Inflammatory macrophage treated with lipopolysaccharide for 1 hour (primary cell): ENCODE data around the gene THSD7A.

Experiments
- DNase-seq, 2 donors: peaks; one replicate each; pipeline ENCODE4 v3.0.0-alpha.2; 2020 to 2022

THSD7A gene

DNA sequence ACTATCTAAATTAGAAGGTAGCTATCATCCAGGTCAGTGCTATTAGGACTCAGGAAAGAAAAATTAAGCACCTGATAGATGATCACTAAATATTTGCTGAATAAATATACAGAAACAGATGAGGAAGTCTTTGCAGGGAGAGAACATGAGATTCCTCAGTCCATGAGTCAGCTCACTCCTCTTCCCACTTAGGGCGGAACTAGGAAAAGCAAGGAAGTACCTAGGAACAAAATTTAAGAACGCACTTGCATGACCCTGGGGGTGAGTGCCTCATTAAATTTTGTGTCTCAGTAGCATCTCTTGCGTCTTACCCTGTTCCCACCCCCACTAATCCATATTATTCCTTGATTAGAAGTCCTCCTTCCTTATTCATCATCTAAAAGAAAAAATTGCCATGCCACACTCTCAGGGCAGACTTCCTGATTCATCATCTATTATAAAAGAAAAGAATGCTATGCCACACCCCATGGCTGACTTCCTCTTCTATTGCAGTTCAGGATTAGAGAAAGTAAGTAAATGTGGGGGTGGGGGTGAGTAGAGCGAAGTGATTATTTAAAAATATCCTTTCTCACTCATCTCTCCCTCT lies 208.8 kb downstream of the THSD7A start:
- no peak for DNase-seq

DNA sequence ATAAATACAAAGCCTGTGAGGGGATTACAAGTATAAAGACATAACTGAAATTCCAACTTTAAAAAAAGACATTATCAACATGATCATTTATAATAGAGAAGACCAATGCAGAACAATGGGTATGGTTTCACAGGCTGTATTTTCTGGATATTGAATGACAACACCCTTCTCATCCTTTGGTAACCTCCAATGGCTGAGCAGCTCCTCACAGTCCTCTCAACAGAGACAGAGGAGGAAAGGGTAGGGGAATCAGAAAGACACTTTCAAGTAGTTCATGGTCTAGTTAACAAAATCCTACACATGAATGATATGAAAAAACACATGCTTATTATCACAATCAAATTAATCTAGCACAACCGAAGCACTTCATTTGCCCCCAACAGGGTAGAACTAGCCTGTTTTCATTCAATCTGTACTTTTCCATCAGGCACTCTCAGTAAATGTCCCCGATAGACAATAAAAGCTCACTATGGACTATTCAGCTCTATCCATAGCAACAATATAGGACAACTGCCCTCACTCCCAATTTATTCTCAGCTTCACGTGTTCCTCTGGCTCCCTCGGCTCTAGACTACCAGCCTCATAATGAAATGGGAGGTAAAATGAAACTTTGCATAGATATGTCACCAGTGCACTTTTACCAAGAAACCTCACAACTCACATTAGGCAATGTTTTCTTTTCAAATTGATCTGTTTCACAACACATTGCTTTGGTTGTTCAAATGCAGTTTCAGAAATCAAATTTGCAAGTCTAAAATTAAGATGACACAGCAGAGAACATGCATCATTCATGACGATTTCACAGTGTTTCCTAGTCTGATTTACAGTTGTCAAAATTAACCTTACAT lies 211.4 kb downstream of the THSD7A start:
- DNase-seq = no peak

DNA sequence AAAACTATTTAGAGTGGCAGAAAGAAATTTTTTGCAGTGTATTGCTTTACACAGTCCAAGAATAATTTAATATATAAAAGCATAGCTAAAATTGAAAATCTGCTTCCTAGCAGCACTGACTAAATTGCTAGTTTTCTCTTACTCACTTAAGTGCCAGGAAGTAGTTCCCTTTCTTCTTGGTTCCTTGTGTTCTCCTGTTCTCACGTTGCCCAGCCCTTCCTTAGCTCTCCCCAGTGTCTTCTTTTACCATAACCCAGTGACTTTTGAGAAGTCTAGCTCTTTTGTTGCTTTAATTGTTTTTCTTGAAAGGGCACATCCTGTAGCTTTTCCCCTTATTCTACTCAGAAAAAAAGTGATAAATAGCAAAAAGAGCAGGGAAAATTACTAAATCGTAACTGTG lies 215.5 kb downstream of the THSD7A start:
- DNase-seq = no peak

DNA sequence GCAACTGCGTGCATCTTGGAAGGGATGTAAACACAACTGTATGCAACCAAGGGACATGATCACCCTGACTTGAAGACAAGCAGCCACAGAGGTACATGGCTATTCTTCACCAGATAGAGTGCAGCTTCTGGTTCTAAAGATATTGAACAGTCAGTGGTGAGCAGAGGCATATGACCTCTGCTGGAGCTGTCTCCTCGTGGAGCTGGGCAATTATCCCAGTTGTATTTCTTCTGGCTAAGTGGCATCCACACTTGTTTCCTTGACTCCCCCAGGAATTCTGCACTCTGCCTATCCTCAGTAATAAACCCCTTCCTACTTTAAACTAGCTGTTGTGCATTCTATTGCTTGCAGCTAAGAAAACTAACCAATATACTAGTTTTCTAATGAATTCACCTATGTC lies 216.8 kb downstream of the THSD7A start:
- DNase-seq = no peak

DNA sequence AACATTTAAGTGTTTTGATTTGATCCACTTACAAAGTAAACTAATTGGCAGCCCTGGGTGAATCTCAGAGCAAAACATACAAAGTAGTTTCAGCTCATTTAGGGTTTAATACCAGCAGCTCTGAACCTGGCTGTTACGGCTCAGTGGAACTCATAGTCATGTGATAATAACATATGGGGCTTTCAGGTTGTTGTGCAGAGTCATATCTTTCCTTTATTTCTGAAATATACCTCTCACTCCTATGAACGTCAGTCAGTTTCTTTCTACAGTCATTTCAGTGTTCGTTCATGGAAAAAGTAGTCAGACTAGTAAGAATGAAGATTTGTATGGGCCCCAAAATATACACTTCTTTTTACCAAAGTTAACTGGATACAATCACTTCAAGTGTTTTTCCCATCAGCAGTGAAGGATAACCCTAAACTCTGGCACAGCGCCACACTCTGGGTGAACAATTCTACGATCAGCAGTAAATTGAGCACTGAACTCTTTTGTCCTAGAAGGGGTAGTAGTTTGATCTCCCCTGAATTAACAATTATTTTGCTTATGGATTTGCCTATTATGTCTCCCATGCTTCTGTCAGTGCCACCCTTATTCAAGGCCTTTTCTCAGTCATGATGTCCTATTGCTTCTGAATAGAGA lies 218.6 kb downstream of the THSD7A start:
- no peak for DNase-seq

DNA sequence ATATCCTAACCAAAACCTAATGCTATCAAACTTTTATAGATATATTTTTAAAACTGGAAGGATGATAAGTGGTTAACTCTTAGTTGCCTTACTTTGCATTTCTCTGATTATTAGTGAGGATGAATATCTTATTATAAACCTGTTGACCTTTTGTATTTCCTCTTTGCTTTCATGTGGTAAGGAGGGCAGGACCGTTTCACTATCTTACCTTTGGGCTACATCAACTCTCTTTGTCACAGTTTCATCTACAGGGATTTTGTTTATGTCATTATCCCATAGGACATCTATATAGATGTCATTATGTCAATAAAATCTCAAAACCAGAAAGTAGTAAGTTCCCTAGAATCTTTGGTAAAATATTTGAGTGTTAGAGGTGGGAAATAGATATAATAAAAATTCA lies 219.3 kb downstream of the THSD7A start:
- no peak for DNase-seq

DNA sequence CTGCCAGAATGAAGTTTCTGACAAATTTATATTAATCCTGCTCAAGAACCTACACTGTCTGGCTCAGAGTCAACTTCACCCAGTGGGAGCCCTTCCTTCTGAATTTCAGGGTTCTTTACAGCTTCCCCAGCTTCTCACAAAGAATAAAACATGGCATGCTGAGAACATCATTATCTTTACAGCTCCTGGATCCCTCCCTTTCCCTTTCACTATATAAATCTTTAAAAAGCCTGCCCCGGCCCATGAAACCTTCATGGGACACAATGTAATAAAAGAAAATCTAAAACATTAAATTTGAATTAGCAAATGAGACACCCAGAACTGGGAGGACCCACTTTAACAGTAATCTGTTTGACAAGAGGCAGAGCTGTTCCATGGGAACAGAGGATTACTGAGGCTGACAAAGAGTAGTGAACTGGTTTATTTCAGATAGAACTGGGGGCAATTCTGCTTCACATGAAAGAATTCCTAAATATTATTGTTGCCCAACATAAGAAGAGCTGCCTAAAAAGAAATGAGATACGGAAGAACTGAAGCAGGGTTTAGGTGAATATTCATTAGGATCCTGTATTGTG lies 222.8 kb downstream of the THSD7A start:
- no peak for DNase-seq

DNA sequence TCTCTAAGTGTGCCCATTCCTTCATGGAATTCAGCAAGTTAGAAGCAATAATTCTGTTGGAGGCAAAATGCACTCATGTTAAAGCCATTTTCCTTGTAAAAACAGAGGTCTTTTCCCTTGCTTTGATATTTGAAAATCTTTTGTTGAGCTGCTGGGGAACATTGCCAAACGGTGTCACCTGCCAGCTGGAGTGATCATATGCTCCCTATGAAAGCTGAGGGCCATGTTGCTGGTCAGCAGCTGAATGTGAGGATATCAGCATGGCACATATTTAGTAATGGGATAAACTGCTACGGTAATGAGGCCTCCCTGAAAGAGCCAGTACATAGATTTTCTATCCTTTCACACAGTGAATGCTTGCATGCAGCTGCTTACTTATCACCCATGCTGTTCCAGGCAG lies 224.3 kb downstream of the THSD7A start:
- DNase-seq = no peak

DNA sequence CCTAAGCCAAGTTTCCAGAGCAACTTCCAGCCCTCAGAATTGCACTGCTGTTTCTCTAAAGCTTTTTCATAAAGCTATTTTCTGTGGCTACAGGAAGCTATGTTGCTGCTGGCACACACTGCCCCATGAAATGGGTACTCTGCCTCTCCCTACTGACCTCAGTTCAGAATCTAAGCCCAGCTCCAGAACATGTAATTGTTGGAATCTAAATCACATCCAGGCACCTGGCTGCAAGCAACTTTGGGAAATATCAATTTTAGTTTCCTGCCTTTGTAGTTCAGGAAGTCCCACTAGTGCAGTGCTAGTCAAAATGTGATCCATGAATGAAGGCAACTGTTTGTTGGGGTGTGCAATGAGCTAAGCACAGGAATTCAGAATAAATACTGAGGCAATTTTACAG lies 226.2 kb downstream of the THSD7A start:
- no peak for DNase-seq

DNA sequence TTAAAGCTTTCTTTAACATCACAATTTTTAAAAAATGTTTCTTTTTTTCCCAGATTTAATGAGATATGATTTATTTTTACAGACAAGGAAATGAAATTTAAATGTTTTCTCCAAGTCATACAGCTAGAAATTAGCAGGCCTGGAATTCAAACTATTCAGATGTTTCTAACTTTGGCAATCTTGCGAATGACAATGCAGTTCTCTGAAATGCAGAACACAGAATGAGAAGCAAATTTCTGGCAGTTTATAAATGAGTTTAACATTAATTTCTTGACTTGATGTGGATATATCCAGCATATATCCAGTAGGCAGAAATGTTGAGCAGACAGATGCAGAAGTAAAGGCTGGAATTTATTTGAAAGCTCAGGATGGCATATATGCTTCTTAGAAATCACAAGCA lies 227.5 kb downstream of the THSD7A start:
- DNase-seq = no peak

DNA sequence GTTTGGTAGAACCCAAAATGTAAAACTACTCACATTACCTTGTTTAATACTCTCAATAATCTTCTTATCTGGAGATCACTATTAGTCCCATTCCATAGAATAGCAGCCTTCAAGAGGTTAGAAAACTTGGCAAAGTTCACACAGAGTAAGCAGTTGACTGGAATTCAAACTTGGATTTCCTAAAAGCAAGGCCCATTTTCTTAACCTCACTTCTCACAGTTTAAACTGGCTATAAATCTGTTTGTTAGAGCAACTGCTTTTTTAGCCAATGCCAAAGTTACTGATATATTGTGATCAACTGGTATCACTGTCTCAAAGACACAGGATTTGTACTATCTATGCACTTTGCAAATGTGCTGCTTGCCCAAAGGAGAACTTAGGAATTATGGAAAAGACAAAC lies 230.2 kb downstream of the THSD7A start:
- no peak for DNase-seq

DNA sequence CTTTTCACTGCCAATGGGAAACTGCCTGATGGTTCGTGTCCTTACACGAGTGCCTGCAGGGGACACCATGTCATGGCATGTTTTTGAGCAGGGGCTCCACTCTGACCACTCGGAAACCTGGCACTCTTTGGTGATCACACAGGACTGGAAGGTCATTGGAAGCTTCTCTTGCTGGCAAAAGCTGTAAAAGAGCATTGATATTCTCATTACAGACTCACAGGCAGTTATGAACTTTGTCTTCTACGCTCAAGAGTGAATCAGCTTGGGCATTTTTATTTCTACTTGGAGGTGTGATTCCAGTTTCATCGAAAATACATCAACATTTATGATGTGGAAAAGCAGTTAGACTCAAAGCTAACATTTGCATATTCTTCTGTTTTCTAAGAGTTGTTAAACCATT lies 238.7 kb downstream of the THSD7A start:
- DNase-seq = no peak

DNA sequence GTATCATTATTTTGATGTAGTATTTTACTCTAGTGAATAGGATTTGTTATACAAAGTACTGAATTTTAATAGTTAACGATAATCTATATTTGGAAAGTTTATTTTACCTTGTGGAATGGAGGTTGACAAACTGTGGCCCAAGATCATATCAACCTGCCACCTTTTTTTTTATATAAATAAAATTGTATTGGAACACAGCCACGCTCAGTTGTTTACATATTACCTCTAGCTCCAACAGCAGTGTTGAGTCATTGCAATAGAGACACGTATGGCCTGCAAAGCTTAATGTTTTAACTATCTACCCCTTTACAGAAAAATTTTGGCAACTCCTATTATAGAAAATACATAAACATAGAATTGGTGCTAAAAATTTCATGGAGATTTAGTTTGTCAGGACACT lies 239.3 kb downstream of the THSD7A start:
- no peak for DNase-seq

DNA sequence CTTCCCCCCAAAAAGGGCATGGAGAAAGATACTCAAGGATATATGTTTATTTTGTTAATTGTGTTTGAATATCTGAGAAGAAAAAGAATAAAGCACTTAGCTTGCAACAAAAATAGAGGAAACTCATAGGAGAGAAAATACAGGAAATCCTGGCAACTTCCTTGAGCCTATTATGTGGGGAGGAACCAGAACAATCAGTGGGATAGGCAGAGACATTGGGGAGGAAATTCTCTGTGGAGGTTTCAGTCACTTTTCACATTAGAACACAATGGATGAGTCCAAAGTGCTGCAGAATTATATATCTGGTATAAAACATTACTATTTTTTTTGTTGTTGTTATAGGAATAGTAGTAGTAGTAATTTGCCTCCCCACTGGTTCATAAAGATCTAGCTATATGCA lies 240.1 kb downstream of the THSD7A start:
- DNase-seq = no peak

DNA sequence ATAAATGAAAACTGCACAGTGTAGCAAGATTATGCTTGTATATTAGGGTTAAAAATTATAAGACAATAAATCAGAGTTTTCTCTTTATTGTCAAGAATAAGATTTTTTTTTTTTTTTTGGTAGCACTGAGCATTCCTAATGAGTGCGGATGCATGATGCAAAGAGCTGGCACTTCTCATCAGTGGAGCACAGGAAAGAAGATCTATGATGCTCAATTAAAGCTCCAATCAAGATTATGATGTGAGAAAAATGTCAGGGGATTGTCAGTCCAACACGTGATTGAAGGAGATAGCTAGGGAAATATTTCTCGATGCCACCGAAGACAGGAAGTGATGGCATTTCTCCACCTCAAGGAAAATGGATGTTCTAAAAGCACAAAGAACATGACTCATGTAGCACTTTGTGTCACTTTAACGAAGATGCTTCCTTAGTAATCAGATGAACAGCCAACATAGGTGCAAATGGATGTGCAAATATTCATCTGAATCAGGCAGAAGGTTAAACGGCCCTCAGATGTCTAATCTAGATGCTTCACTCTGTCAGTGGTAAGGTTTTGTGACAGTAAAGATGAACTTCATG lies 240.9 kb downstream of the THSD7A start:
- DNase-seq = no peak

DNA sequence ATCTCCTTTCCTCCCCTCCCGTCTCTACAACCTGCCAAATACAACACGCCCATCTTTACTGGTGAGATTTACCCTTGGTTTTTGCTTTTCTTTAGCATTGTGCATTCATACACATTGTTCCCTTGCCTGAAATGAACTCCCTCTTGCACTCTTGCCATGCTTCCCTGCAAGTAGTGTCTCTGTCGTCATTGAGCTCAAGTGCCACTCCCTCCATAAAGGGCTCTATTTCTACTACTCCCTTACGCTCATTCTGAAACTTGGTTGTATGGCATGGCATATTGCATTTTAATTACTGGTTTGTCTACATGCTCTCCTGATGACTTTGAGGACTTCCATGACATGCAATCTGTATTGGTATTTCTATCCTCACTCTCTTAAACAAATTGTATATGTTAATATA lies 242.7 kb downstream of the THSD7A start:
- no peak for DNase-seq

DNA sequence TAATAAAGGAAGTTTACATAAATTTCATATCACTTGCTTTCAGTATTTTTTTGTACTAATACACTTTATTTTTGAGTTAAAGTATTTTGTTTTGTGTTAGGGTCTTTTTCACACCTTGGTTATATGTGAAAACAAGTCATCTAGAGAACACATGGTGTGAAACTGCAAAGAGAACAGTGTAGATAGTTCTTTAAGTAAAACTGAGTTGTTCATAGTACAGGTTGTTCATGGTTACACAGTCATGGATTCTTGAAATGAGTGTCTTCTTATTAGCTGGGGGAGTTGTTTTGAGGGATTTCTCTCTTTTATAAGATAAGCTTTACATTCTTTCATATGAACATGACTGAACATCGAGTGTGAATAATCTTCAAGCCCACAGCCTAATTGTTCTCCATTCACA lies 244.2 kb downstream of the THSD7A start:
- DNase-seq = no peak

DNA sequence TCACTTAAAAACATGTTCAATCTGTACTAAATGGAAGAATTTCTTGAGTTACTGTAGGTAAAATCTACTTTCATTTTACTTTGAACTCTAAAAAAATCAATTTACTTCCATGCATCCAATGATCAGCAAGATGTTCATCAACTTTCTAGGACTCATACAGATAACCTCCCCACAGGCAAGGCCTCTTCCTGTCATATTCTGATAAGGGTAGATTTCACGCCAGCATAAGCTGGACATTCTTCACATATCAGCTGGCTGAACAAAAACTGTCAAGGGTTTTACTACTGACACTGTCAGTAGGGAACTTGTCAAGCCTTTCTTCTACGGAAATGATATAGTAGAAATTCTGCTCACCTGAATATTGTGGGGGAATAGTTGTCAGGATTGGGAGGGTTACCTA lies 244.9 kb downstream of the THSD7A start:
- no peak for DNase-seq

DNA sequence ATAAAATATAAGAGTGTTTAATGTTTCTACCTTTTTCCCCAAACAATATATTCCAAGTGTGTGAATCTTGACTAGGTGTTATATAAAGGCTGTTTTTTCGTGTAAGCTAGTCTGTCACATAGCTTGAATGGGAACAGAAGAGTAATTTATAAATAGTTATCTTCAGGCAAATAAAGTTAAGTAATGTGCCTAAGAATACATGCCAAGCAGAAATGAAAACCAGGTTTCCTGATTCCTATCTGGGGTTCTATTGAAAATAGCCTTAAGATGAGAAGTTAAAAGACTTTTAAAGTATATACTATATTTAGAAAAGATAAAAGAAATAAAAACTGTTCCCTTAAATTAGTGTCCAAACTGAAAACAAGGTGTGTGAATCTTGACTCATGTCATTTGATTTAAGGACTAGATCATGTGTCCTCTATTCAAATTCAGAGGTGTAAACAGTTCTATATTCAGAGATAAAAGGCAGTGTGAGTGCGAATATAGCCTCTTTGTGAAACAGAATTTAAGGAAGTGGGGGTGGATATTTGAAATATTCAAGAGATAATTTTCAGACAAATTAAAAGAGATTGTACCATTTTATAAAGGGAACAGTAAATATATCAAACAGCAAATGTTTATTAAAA lies 247.5 kb downstream of the THSD7A start:
- DNase-seq = no peak

DNA sequence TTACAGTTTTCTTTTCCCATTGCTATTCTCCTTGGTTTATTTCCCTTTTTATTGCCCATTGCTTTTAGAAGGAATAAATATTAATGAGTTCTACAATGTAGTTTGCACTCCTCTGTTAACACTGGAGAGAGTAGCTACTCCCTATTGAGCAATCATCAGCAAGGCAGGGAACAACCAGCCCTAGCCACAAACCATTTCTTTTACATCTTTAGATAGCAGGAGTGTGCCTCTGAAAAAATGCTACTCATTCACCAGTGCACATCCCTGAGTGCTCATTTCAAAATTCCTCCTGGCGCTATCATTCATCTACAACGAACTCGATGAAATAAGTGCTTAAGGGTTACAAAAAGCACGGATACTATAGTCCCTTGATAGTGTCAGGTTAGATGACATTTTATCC lies 252.9 kb downstream of the THSD7A start:
- no peak for DNase-seq

DNA sequence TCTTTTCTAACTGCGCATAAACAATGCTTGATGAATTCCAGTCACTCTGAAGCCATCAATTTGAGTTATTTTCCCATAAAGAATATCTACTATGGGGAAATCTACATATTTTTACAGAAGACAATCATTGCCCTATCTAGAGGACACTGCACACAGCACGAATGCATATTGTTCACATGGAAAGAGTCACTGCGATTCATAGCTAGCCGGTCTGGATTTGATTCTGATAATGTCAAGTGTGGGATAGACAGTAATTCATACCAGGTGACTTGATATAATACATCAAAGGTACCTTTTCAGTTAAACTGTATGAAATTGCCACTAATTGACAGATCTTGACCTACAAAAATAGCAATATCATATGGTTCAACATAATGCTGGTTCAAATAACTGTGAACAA lies 255.7 kb downstream of the THSD7A start:
- DNase-seq = no peak

DNA sequence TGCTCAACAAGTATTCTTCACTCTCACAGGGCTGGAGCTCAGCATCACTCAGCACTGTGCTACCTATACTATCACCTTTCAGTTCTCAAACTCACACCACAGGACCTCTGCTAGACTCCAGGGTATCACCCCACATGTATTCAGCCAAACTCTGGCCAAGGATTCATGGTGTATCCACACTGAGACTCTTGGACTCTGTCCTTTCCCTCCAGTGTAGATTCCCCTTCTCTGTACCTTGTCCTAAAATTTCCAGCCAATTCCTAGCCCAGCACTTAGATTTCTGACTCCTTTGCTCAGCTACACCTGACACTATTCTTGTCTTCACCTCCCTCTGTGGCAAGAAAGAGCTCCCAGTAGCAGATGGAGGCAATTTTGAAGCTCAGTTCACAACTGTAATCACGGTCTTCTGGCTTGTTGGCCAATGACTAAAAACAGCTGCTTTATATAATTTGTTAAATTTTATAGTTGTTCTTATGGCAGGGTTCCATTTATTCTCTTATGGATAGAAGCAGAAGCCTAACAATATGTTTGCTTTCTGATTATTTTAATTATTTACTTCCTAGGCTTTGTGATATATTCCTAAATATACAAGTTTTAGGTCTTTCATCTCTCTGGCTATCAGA lies 258.8 kb downstream of the THSD7A start:
- no peak for DNase-seq
